Naive thymus-derived CD8-positive, alpha-beta T cell (primary cell): ENCODE data around the gene ITGB2. TPM values are rescaled to one million over a fixed set of nuclear protein-coding genes. Genes with fewer than 3 reads are reported as not detected.

ENCODE experiments used
- ATAC-seq, 2 donors: fragments of 150-1000 bp; cut with Tn5 transposase in 1 of 2; sonication (Bioruptor Pico), chemical (Tn5 transposase) in 1 of 2; 1 replicate in 1 of 2; 2 replicates in 1 of 2; pipeline ENCODE4 v1.10.0; 2021; ENCODE audit warnings: mild to moderate bottlenecking in 2 of 2, moderate library complexity in 2 of 2
- POLR2A ChIA-PET: fragments of 350-600 bp; sonication (Branson Sonifier 250); formaldehyde crosslinking; loops from one replicate; lab custom pipeline; 2021; ENCODE audit warnings: antibody characterized with exemption; lab: Charles Lee
- DNase-seq, 10 donors: peaks; one replicate each; pipeline versions ENCODE4 v3.0.0 to v3.0.0-alpha.2; 2020 to 2022
- H3K27ac Mint-ChIP-seq, 10 donors: one replicate each; pipeline ENCODE4 v1.8.0; 2020 to 2022; ENCODE audit warnings: mild to moderate bottlenecking in 10 of 10, mixed read lengths in 10 of 10, moderate library complexity in 4 of 10, inconsistent platforms in 1 of 10
- H3K27me3 Mint-ChIP-seq, 5 donors: one replicate each; pipeline ENCODE4 v1.8.0; 2021 to 2022; ENCODE audit warnings: mixed read lengths in 5 of 5
- H3K36me3 Mint-ChIP-seq, 3 donors: one replicate each; pipeline ENCODE4 v1.8.0; 2020 to 2022; ENCODE audit warnings: mixed read lengths in 3 of 3, mild to moderate bottlenecking in 2 of 3, inconsistent platforms in 1 of 3
- H3K4me1 Mint-ChIP-seq, 4 donors: one replicate each; pipeline ENCODE4 v1.8.0; 2021 to 2022; ENCODE audit warnings: mixed read lengths in 4 of 4
- H3K4me3 Mint-ChIP-seq, 10 donors: one replicate each; pipeline ENCODE4 v1.8.0; 2020 to 2022; ENCODE audit warnings: mild to moderate bottlenecking in 10 of 10, mixed read lengths in 10 of 10, moderate library complexity in 6 of 10, inconsistent platforms in 1 of 10
- H3K9me3 Mint-ChIP-seq, 9 donors: one replicate each; pipeline ENCODE4 v1.8.0; 2020 to 2022; ENCODE audit warnings: mixed read lengths in 9 of 9, mild to moderate bottlenecking in 3 of 9, inconsistent platforms in 1 of 9, moderate library complexity in 1 of 9
- polyA plus RNA-seq, 3 donors: library from polyadenylated mRNA; unstranded; fragments of 300-500 nt; fragmentation: Illumina TruSeq; gene quantifications; one replicate each; pipeline ENCODE4 v1.2.3, GENCODE V29; 2021
- total RNA-seq, 8 experiments: library from RNA in 2 of 8; stranded (reverse) in 2 of 8; gene quantifications; one replicate each; pipeline ENCODE4 v1.2.3 and lab custom pipeline; 2021 to 2026

Gene ITGB2
- total and polyA plus RNA-seq, 5 experiments from 2014 or later: 177 to 549 (median 423) TPM

DNA sequence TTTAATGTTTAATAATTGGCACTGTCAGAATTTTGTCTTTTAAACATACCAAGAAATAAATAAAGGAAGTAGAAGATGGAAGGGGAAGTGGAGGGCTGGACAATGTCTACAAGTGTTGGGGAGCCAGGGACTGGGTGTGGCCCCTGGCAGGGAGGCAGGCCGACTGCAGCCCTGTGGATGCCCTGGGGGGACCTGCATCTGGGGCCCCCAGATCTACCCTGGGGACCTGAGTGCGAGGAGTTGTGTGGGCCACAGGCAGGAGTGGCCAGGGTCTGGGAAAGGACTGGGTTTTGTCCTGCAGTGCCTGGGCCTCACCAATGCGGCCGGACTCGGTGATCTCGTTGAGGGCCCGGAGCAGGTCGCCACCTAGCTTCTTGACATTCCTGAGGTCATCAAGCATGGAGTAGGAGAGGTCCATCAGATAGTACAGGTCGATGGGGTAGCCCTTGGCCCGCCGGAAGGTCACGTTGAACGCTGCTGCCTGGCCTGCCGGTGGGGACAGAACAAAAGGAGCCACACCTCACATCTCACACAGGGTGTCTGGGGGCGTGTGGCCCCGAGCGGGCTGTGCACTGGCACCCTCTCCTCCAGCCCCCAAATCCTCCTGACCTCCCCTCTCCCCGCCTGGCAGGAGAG lies 17.5 kb downstream of the ITGB2 start:
- POLR2A ChIA-PET: no interaction called here
- H3K9me3 Mint-ChIP-seq: no peaks in the 10 kb centered on the region
- no peak for ATAC-seq

GRCh38 chr21:44902268-44903049 lies 18.2 kb downstream of the ITGB2 start:
- Mint-ChIP-seq H3K27me3 (no peaks in the 10 kb centered on the region), H3K36me3 (peaks cover 12 to 70% (median 23%) of the 10 kb centered on the region in 3 donors), H3K4me1 (peaks cover 10 to 49% (median 31%) of the 10 kb centered on the region in 4 donors), H3K27ac (peak overlapping the region in 5 of 10 donors; percentile 46 to 80 (median 69)), H3K9me3 (no peaks in the 10 kb centered on the region), H3K4me3 (no peak overlapping the region)
- peak in 1 of 10 donors; percentile 57 for DNase-seq
- ATAC-seq: no peak
- POLR2A ChIA-PET: interaction anchor here (1.4 kb wide), 1 partner anchor 9 kb away, joined by 10 read pairs; no protein-coding TSS in a partner anchor

More for the DNA sequence above, 17.5 kb downstream of the ITGB2 start:
- DNase-seq: peak in 1 of 10 donors; percentile 41
- Mint-ChIP-seq H3K27me3 (no peaks in the 10 kb centered on the region), H3K4me3 (no peak overlapping the region), H3K36me3 (peaks cover 12 to 69% (median 21%) of the 10 kb centered on the region in 3 donors), H3K27ac (peak overlapping the region in 5 of 10 donors; percentile 46 to 80 (median 69)), H3K4me1 (peaks cover 10 to 51% (median 38%) of the 10 kb centered on the region in 4 donors)

DNA sequence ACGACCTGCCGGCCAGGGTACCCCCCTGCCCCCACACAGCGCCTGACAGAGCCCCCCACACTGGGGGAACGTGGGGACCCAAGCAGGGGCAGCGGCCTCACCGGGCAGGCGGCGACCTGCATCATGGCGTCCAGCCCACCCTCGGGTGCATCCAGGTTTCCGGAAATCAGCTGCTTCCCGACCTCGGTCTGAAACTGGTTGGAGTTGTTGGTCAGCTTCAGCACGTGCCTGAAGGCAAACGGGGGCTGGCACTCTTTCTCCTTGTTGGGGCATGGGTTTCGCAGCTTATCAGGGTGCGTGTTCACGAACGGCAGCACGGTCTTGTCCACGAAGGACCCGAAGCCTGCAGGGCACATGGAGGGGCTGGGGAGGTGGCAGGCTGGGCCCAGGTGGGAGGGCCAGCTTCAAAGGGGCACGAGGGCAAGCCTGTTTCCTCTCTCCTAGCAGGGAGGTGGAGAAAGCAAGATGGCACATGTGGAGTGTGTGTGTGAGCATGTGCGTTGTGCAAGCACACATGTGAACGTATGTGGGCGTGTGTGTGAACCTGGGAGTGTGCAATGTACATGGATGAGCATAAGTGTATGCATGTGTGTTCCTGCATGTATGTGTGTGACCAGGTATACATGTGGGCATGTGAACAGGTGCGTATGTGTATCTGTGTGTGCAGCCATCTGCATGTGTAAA lies 19.2 kb downstream of the ITGB2 start:
- DNase-seq (peak in 1 of 10 donors; percentile 53), ATAC-seq (no peak)
- Mint-ChIP-seq H3K9me3 (no peaks in the 10 kb centered on the region), H3K4me3 (no peak overlapping the region), H3K27ac (peak overlapping the region in 4 of 10 donors; percentile 11 to 75 (median 40)), H3K27me3 (no peaks in the 10 kb centered on the region), H3K4me1 (peaks cover 10 to 48% (median 28%) of the 10 kb centered on the region in 4 donors), H3K36me3 (peaks cover 12 to 73% (median 22%) of the 10 kb centered on the region in 3 donors)
- POLR2A ChIA-PET: interaction anchor here (1.1 to 16.8 kb wide), 3 partner anchors 10 to 28 kb away, joined by 3 to 238 read pairs (median 10); no protein-coding TSS in a partner anchor

DNA sequence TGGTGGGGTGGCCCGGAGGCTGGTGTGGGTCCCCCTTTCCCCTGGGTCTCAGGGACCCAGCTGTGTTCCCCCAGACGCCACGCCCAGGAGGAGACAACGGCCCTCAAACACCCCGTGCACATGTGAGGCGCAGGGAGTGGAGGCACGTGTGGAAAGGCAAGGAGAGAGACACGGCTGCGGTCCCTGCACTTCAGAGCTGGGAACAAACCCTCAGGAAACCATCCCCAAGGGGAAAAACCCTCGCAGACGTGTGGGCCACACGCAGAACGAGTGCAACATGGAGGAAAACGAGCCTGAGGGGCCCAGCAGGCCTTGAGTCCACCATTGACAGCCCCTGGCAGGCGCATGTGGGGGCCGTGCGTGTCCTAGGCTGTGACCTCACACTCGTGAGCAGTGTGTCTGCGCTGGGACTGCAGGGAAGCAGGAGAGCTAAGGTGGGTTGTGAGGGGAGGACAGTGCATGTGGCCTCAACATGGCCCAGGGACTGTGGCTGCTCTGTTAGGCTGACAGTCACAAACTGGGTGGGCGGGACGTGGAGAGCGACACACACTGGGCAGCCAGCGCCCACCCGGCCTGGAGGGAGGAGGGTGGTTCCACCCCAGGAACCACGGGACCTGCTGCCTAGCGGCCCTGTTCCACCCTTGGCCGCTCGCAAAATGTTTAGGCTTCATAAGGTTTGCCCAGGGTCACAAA lies 20.0 kb downstream of the ITGB2 start:
- Mint-ChIP-seq H3K27me3 (no peaks in the 10 kb centered on the region), H3K9me3 (no peaks in the 10 kb centered on the region), H3K27ac (peak overlapping the region in 5 of 10 donors; percentile 18 to 68 (median 59)), H3K4me3 (no peak overlapping the region), H3K4me1 (peaks cover 6 to 43% (median 23%) of the 10 kb centered on the region in 4 donors), H3K36me3 (peaks cover 12 to 72% (median 20%) of the 10 kb centered on the region in 3 donors)
- POLR2A ChIA-PET: interaction anchor here (1.1 to 16.8 kb wide), 4 partner anchors 10 to 29 kb away, joined by 3 to 238 read pairs (median 55); no protein-coding TSS in a partner anchor
- no peak for ATAC-seq
- DNase-seq: peak in 1 of 10 donors; percentile 19

GRCh38 chr21:44899768-44900558 lies 20.7 kb downstream of the ITGB2 start:
- Mint-ChIP-seq H3K4me1 (peaks cover 6 to 39% (median 21%) of the 10 kb centered on the region in 4 donors), H3K27me3 (no peaks in the 10 kb centered on the region), H3K9me3 (no peaks in the 10 kb centered on the region), H3K4me3 (no peak overlapping the region), H3K36me3 (peaks cover 12 to 69% (median 20%) of the 10 kb centered on the region in 3 donors), H3K27ac (peak overlapping the region in 5 of 10 donors; percentile 18 to 69 (median 59))
- DNase-seq (peak in 1 of 10 donors; percentile 54), ATAC-seq (no peak)
- POLR2A ChIA-PET: interaction anchor here (15.0 to 16.8 kb wide), 2 partner anchors 12 to 30 kb away, joined by 100 to 238 read pairs; no protein-coding TSS in a partner anchor

DNA sequence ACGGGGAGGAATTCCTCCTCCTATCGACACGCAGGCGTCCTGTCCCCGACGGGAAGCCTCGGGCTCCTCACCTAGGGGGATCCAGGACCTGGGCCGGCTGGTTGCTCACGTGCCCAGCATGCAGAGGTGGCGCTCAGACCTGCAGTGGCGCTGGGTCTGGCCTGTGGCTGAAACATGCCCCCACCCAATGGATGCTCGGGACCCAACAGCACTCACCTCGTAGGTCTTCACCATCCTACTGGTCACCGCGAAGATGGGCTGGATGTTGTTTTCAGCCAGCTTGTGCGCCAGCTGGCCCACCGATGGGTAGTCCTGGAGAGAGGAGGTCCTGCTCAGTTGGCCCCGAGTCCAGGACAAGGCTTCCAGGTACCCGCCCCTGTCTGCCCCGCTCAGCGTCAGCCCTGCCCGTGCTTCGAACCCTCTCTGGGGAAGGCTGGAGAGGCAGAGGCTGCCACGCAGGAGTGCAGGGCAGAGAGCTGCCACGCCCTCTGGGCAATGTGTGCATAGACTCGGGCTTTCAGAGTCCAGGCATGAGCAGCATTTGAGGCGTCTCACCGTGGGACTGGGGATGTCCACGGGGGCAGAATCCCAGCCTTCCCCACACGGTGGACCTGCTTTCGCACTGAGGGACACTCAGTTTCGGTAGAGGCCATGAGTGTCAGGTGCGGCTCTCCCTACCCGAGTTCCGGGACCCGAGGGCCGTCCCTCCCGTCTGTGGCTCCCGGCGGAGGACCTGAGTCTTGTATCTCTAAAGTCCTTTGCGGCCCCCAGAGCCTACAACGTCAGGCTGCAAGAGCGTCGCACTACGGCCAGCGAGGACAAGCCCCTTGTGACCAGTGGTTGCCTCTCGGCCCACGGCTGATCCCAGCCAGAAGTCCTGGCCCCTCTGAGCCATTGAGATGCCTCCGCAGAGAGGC lies 21.6 kb downstream of the ITGB2 start:
- Mint-ChIP-seq H3K36me3 (peaks cover 6 to 69% (median 15%) of the 10 kb centered on the region in 3 donors), H3K4me1 (peaks cover under 1 to 32% (median 16%) of the 10 kb centered on the region in 4 donors), H3K4me3 (no peak overlapping the region), H3K27ac (peak overlapping the region in 4 of 10 donors; percentile 37 to 69 (median 52)), H3K27me3 (no peaks in the 10 kb centered on the region), H3K9me3 (no peaks in the 10 kb centered on the region)
- POLR2A ChIA-PET: interaction anchor here (0.9 to 16.8 kb wide), 7 partner anchors 8 to 31 kb away, joined by 3 to 238 read pairs (median 10); partner anchors contain the start of gene ITGB2
- no peak for ATAC-seq
- DNase-seq: peak in 1 of 10 donors; percentile 53

- Mint-ChIP-seq H3K4me1 (peaks cover 4 to 39% (median 22%) of the 10 kb centered on the region in 4 donors), H3K27me3 (no peaks in the 10 kb centered on the region), H3K4me3 (no peak overlapping the region), H3K27ac (peak overlapping the region in 7 of 10 donors; percentile 24 to 83 (median 48)), H3K9me3 (no peaks in the 10 kb centered on the region), H3K36me3 (peaks cover 6 to 70% (median 15%) of the 10 kb centered on the region in 3 donors)
- DNase-seq: no peak
- POLR2A ChIA-PET: interaction anchor here (0.5 to 16.8 kb wide), 9 partner anchors 8 to 1121 kb away, joined by 3 to 238 read pairs (median 9); partner anchors contain the start of gene ITGB2
- no peak for ATAC-seq
Observed at GRCh38 chr21:44898011-44898488, 22.6 kb downstream of the ITGB2 start.

- POLR2A ChIA-PET: interaction anchor here (0.5 to 16.8 kb wide), 8 partner anchors 10 to 1120 kb away, joined by 3 to 238 read pairs (median 10); partner anchors contain the start of gene ITGB2
- peaks cover 6 to 40% (median 22%) of the 10 kb centered on the region in 4 donors for H3K4me1 Mint-ChIP-seq
- peaks cover under 1 to 68% (median 11%) of the 10 kb centered on the region in 3 donors for H3K36me3 Mint-ChIP-seq
- DNase-seq (peak in 1 of 10 donors; percentile 56), ATAC-seq (peak; percentile 31 to 57)
- peak overlapping the region in 3 of 10 donors; percentile 48 to 65 (median 48) for H3K27ac Mint-ChIP-seq
- H3K4me3 Mint-ChIP-seq: no peak overlapping the region
- H3K27me3 Mint-ChIP-seq: no peaks in the 10 kb centered on the region
- no peaks in the 10 kb centered on the region for H3K9me3 Mint-ChIP-seq
Observed at GRCh38 chr21:44897326-44898010, 23.2 kb downstream of the ITGB2 start.

DNA sequence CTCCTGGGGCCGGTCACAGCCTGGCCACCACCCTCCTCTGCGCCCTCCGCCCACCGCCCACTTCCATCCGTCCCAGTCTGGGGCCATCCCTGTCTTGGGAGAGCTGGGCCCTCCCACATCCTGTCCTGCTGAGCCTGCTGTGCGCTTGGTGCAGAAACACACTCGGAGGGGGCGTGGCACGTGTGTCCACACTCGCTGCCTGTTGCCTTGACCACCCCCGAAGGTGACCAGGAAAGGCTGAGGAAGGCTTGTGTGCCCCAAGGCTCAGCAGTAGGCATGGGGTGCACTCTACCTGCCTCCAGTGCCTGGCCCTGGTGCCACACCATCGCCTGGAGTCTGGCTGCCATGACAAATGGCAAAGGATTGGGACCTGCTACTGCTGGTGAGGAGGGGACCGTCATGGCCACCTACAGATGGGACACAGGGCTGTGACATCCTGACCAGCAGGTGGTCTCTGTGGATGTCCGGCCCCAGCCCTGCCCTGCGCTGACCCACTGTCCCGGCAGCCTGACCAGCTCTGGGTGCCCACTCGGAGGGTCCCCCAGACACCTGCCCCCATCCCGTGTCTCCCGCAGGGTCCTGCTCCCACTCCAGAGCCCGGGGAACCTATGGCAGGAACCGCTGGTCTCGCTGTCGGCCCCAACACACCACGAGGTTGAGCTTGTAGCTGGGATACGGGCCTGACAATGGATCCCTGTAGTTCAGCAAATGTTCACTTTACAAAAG lies 24.0 kb downstream of the ITGB2 start:
- H3K9me3 Mint-ChIP-seq: no peaks in the 10 kb centered on the region
- POLR2A ChIA-PET: interaction anchor here (0.7 to 16.8 kb wide), 10 partner anchors 9 to 33 kb away, joined by 3 to 238 read pairs (median 10); partner anchors contain the start of gene ITGB2
- ATAC-seq: no peak
- DNase-seq: peak in 1 of 10 donors; percentile 63
- no peak overlapping the region for H3K4me3 Mint-ChIP-seq
- H3K36me3 Mint-ChIP-seq: peaks cover 0 to 60% (median 9%) of the 10 kb centered on the region in 3 donors
- peaks cover 8 to 40% (median 24%) of the 10 kb centered on the region in 4 donors for H3K4me1 Mint-ChIP-seq
- no peaks in the 10 kb centered on the region for H3K27me3 Mint-ChIP-seq
- H3K27ac Mint-ChIP-seq: peak overlapping the region in 3 of 10 donors; percentile 18 to 48 (median 22)
